Esophagus squamous epithelium (tissue), 5 donors: ENCODE measurements around the gene TSPAN7. TPM values are rescaled to one million over a fixed set of nuclear protein-coding genes. Genes with fewer than 3 reads are reported as not detected.
A peak's percentile ranks its signal among the peaks of the same experiment; 100 is the strongest.

Experiments
- DNase-seq: peaks from one replicate; lab custom pipeline; 2025; lab: John Stamatoyannopoulos, UW
- H3K27ac ChIP-seq, 4 donors: fragments of 200-600 bp; sonication (generic); one replicate each; pipeline ENCODE4 v1.5.1; 2016 to 2019; ENCODE audit warnings: mild to moderate bottlenecking in 1 of 4
- H3K27me3 ChIP-seq, 4 donors: fragments of 200-600 bp; sonication (generic); 1 replicate in 3 of 4; 2 replicates in 1 of 4; pipeline versions ENCODE4 v1.5.1 to v1.6.0; 2017 to 2021; ENCODE audit warnings: antibody characterized with exemption in 1 of 4
- H3K36me3 ChIP-seq, 3 donors: fragments of 200-600 bp; sonication (generic); one replicate each; pipeline ENCODE4 v1.5.1; 2016 to 2019
- H3K4me1 ChIP-seq, 3 donors: fragments of 200-600 bp; sonication (generic); one replicate each; pipeline ENCODE4 v1.5.1; 2017 to 2019
- H3K4me3 ChIP-seq, 4 donors: fragments of 200-600 bp; sonication (generic); 1 replicate in 3 of 4; 2 replicates in 1 of 4; pipeline ENCODE4 v1.5.1; 2016 to 2019; ENCODE audit warnings: mild to moderate bottlenecking in 2 of 4, moderate library complexity in 1 of 4
- H3K9me3 ChIP-seq, 3 donors: fragments of 200-600 bp; sonication (generic); one replicate each; pipeline ENCODE4 v1.5.1; 2016 to 2019
- CTCF ChIP-seq, 6 experiments: fragments of 450-650 bp in 4 of 6; fragments of 200-600 bp in 2 of 6; sonication (generic) in 2 of 6; IDR thresholded peaks; one replicate each; pipeline ENCODE4 v1.5.1; 2016 to 2019; ENCODE audit warnings: antibody characterized with exemption in 6 of 6, mild to moderate bottlenecking in 4 of 6, moderate library complexity in 4 of 6
- POLR2A ChIP-seq, 4 donors: fragments of 450-650 bp; IDR thresholded peaks; one replicate each; pipeline ENCODE4 v1.6.1; 2017; ENCODE audit warnings: antibody characterized with exemption in 4 of 4, mild to moderate bottlenecking in 4 of 4, moderate library complexity in 3 of 4
- WGBS, 2 donors: methylation state at CpG; one replicate each; pipeline ENCODE4 v1.1.5; 2018; 5-methylcytosine and 5-hydroxymethylcytosine counted together
- intact Hi-C: fragments of 100-400 bp; cut with DNase I; formaldehyde crosslinking; loops from one replicate; pipeline ENCODE4 v1.15.0; 2022
- total RNA-seq, 4 donors: library from RNA; depleted of rRNA; stranded (reverse); fragments of >200 nt; gene quantifications; one replicate each; pipeline ENCODE4 v1.1.0, GENCODE V29; 2016
- donor health status: DM: yes; HTN: yes; CAD: no.

TSPAN7 gene, protein sequence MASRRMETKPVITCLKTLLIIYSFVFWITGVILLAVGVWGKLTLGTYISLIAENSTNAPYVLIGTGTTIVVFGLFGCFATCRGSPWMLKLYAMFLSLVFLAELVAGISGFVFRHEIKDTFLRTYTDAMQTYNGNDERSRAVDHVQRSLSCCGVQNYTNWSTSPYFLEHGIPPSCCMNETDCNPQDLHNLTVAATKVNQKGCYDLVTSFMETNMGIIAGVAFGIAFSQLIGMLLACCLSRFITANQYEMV
- total RNA-seq = 10 to 100 TPM; 23.9 to 40.0 (median 33.8) TPM

GRCh38 chrX:38561126-38561868 lies at the start of gene TSPAN7:
TSPAN7 (plus strand) TSS chrX:38561542; CDS start chrX:38561547, 5 bp downstream.
- Histone ChIP-seq H3K27me3 (peaks cover 0 to 4% (median 0%) of the 10 kb centered on the region in 4 donors), H3K9me3 (no peaks in the 10 kb centered on the region), H3K4me1 (peaks cover 0 to 22% (median 0%) of the 10 kb centered on the region in 3 donors), H3K27ac (peak within 1 kb of the TSS; percentile 57 to 77 (median 68)), H3K4me3 (peak within 1 kb of the TSS; percentile 44 to 68 (median 53)), H3K36me3 (no peaks in the 10 kb centered on the region)
- peak; percentile 3 for DNase-seq
- intact Hi-C loops = no loop called here
- 44% methylated on average over 10 of the region's 78 CpGs; no CpG with 5 or more reads in 1 of the 2 donors for WGBS, 2 donors
- TF ChIP-seq CTCF (IDR thresholded peaks at IDR 0.05) = peak in 1 of 6 experiments; percentile 10
- TF ChIP-seq POLR2A (IDR thresholded peaks at IDR 0.05) = no peak

DNA sequence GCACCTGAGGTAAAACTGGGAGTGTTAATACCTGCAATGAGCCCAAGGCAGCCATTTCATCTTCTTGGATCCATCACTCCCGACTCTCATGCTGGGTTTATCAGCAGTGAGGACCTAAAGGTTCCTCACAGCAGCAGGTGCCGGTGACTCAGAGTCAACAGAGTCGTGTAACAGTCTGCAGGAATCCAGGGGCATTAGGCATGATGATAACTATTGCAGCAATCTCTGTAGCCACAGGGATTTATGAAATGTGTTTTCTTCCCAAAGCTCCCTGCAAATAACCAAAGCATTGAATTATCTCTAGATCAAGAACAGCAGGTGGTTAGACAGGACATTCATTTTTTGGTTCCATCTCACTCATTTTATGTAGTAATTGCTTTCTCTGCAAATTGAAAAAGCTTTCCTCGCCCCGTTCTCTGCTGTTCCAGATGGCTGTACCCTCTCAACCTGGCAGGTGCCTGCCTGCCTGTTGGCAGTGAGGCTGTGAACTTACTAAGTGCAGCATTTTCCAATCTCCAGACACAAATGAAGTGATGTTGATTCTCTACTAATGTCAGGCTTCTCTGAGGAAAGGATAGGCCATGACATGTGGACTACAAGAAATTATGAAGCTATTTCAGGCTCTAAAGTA lies 48.1 kb upstream of the TSPAN7 start:
- no peaks in the 10 kb centered on the region for H3K27me3 ChIP-seq
- no peak for DNase-seq
- H3K36me3 ChIP-seq = no peaks in the 10 kb centered on the region
- intact Hi-C loops = no loop called here
- TF ChIP-seq CTCF (IDR thresholded peaks at IDR 0.05) (no peak), POLR2A (IDR thresholded peaks at IDR 0.05) (no peak)
- H3K27ac ChIP-seq = no peak overlapping the region
- no peaks in the 10 kb centered on the region for H3K4me1 ChIP-seq
- no peaks in the 10 kb centered on the region for H3K9me3 ChIP-seq
- 29 to 50% methylated on average over 3 to 5 of the region's 5 CpGs for WGBS, 2 donors
- no peak overlapping the region for H3K4me3 ChIP-seq

DNA sequence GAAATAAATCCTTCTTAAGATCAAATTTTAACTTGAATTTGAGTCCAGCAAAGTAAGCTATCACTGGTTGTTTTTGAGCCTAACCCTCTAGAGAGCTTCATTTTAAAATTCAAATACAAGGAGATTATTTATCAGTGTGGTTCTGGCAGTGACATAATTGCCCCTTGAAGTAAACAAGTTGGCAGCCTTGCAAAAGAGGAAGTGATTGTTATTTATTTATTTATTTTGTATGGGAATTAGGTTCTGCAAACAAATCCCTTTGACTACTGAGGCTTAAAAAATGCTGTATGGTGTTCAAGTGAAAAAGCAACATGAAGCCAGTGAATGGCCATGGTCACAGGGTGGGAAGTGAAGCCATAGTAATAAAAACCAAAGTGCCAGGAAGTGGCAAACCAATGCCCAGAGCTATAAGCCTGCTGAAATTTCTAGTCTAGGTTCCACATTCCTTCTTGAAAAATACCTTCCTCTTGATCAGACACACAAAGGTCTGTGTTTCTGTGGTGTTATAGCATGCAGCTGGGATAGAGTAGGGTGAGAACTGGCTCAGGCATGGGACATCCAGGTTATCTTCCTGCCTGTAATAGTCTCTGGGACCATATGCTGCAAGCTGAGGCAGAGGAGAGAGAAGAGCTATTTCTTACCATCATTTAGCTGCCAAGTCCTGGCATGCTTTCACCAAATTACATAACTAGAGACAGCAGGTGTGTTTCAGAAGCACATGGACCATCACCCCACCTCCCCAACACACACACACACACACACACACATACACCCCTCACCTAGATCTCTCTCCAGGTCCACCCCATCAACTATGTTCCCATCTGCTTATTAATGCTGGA lies 47.1 kb upstream of the TSPAN7 start:
- intact Hi-C loops = no loop called here
- H3K27me3 ChIP-seq = no peaks in the 10 kb centered on the region
- H3K36me3 ChIP-seq = no peaks in the 10 kb centered on the region
- TF ChIP-seq POLR2A (IDR thresholded peaks at IDR 0.05) (no peak), CTCF (IDR thresholded peaks at IDR 0.05) (no peak)
- H3K9me3 ChIP-seq = no peaks in the 10 kb centered on the region
- H3K27ac ChIP-seq = no peak overlapping the region
- no peak overlapping the region for H3K4me3 ChIP-seq
- DNase-seq = no peak
- H3K4me1 ChIP-seq = no peaks in the 10 kb centered on the region

GRCh38 chrX:38515291-38515690 lies 46.1 kb upstream of the TSPAN7 start:
- no peaks in the 10 kb centered on the region for H3K27me3 ChIP-seq
- intact Hi-C loops = no loop called here
- no peak for DNase-seq
- H3K9me3 ChIP-seq = no peaks in the 10 kb centered on the region
- no peak overlapping the region for H3K4me3 ChIP-seq
- no peaks in the 10 kb centered on the region for H3K36me3 ChIP-seq
- no peak overlapping the region for H3K27ac ChIP-seq
- 71 to 78% methylated on average over 1 of the region's 1 CpG for WGBS, 2 donors
- TF ChIP-seq POLR2A (IDR thresholded peaks at IDR 0.05) = no peak
- no peak for TF ChIP-seq CTCF (IDR thresholded peaks at IDR 0.05)
- no peaks in the 10 kb centered on the region for H3K4me1 ChIP-seq
